ENCODE results near the gene LSG1. TPM values are rescaled to one million over a fixed set of nuclear protein-coding genes. Genes with fewer than 3 reads are reported as not detected.

The LSG1 gene
- total RNA-seq, 4 donors from 2014 or later, result 7.9 to 58.1 (median 45.0) TPM

DNA sequence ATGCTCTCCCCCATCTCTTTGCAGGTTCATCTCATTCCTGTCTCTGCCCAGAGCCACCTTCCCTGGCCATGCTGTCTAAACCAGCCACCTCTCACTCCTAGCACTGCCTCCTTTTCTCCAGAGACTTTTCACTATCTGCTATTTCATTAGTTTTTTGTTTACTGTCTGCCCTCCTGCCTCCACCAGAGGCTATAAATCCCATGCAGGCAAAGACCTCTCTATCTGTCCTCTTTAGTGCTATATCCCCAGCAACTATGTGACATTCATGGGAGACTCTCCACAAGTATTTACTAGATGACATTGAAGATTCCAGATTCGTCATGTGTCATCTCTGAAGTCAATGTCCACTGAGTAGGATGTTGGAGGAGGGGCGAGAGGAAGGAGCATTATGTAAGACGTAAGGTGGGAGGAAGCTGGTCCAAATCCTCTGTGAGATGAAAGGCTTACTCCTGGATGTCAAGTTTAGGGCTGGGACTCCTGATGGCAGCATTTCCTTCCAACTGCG, 10.2 kb upstream of the LSG1 start:
- Histone ChIP-seq H3K4me1 (peaks cover 0 to 5% of the 10 kb centered on the region in 2 donors), H3K9me3 (no peaks in the 10 kb centered on the region), H3K27ac (no peak overlapping the region), H3K36me3 (no peaks in the 10 kb centered on the region), H3K4me3 (no peak overlapping the region), H3K27me3 (no peaks in the 10 kb centered on the region)
- intact Hi-C loops (cut with DNase I; ENCODE audit: low total_unique reads), result loop anchor here (5.0 kb wide), 2 partner anchors 425 to 580 kb away; no protein-coding TSS in a partner anchor
- DNase-seq, result no peak
- TF ChIP-seq POLR2A (IDR thresholded peaks at IDR 0.05), result no peak
- TF ChIP-seq, protein P1, sequence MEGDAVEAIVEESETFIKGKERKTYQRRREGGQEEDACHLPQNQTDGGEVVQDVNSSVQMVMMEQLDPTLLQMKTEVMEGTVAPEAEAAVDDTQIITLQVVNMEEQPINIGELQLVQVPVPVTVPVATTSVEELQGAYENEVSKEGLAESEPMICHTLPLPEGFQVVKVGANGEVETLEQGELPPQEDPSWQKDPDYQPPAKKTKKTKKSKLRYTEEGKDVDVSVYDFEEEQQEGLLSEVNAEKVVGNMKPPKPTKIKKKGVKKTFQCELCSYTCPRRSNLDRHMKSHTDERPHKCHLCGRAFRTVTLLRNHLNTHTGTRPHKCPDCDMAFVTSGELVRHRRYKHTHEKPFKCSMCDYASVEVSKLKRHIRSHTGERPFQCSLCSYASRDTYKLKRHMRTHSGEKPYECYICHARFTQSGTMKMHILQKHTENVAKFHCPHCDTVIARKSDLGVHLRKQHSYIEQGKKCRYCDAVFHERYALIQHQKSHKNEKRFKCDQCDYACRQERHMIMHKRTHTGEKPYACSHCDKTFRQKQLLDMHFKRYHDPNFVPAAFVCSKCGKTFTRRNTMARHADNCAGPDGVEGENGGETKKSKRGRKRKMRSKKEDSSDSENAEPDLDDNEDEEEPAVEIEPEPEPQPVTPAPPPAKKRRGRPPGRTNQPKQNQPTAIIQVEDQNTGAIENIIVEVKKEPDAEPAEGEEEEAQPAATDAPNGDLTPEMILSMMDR (IDR thresholded peaks at IDR 0.05), result no peak

DNA sequence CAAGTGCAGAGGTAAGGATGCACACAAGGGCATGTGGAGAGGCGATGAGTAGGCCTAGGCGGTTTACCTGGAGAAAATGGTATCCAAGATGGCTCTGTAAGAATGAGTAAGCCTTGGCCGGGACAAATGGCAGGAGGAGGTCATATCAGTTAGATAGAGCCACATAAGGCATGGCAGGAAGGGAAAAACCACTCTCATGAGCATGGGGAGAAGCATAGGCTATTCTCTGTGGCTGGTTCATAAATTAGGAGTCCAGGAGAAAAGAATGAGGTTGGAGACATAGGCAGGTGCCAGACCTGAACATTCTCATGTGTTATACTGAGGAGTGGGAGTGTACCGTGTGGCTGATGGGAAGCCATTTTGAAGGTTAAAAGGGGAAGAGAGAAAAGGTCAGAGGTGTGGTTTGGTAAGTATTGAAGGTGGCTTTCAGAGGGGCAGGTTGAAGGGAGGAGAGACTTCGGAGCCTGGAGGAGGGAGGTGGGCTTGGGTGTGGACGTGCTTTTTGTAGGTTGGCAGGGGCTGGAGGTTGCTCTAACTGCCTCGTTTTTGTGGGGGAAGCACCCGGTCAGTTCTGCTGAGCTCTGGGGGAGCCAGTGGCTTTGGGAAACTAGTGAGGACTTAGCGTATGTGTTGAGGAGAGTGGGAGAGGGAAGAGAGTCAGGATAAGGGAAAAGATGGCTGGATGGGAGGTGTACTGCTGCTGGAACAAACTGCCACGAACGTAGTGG, 9.1 kb upstream of the LSG1 start:
- Histone ChIP-seq H3K4me3 (no peak overlapping the region), H3K36me3 (no peaks in the 10 kb centered on the region), H3K4me1 (peaks cover 0 to 5% of the 10 kb centered on the region in 2 donors), H3K27ac (no peak overlapping the region), H3K9me3 (no peaks in the 10 kb centered on the region), H3K27me3 (no peaks in the 10 kb centered on the region)
- intact Hi-C loops (cut with DNase I; ENCODE audit: low total_unique reads), result loop anchor here (5.0 kb wide), 2 partner anchors 426 to 581 kb away; no protein-coding TSS in a partner anchor
- TF ChIP-seq POLR2A (IDR thresholded peaks at IDR 0.05), result no peak
- no peak for DNase-seq

DNA sequence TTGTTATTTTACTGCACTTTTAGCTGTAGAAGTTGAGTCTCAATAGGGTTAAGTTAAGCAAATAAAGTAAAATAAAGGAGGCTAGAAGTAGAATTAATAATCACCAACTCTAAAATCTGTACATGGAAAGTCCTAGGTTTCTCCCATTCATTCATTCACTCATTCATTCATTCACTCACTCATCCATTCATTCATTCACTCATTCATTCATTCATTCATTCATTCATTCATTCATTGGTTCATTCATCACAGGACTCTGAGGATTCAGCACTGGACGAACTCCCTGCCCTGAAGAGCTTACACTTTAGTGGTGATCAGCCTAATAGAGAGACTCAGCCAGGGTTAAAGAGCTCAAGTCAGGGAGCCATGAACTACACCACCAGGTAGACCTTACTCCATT, 4.5 kb upstream of the LSG1 start:
- TF ChIP-seq POLR2A (IDR thresholded peaks at IDR 0.05), result no peak
- TF ChIP-seq, protein P1 (IDR thresholded peaks at IDR 0.05), result no peak
- H3K36me3 ChIP-seq, result no peaks in the 10 kb centered on the region
- no peak overlapping the region for H3K4me3 ChIP-seq
- intact Hi-C loops (cut with DNase I; ENCODE audit: low total_unique reads), result no loop called here
- H3K4me1 ChIP-seq, result no peaks in the 10 kb centered on the region
- H3K27ac ChIP-seq, result no peak overlapping the region
- DNase-seq, result no peak
- no peaks in the 10 kb centered on the region for H3K9me3 ChIP-seq
- H3K27me3 ChIP-seq, result no peaks in the 10 kb centered on the region

DNA sequence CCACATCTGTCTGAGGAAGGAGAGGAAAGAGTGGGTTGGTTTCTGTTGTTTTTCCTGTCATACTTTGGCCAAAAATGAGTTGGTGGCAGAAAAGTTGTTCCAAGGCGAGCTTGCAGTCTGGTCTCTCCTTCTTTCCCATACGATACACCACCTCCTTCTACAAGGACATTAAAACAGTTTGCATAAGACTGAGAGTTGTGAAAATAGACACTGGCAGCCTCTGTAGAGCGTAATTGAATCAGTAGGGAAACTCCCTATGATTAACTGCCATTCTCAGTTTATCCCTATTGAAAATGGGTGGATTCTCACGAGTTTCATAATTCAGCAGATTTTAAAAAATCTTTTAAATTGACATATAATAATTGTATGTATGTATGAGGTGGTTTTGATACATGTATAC, 3.7 kb upstream of the LSG1 start:
- Histone ChIP-seq H3K4me3 (no peak overlapping the region), H3K27ac (no peak overlapping the region), H3K27me3 (no peaks in the 10 kb centered on the region), H3K4me1 (peaks cover 6 to 7% of the 10 kb centered on the region in 2 donors), H3K9me3 (no peaks in the 10 kb centered on the region), H3K36me3 (no peaks in the 10 kb centered on the region)
- no peak for TF ChIP-seq POLR2A (IDR thresholded peaks at IDR 0.05)
- TF ChIP-seq, protein P1 (IDR thresholded peaks at IDR 0.05), result no peak
- no peak for DNase-seq
- intact Hi-C loops (cut with DNase I; ENCODE audit: low total_unique reads), result no loop called here

DNA sequence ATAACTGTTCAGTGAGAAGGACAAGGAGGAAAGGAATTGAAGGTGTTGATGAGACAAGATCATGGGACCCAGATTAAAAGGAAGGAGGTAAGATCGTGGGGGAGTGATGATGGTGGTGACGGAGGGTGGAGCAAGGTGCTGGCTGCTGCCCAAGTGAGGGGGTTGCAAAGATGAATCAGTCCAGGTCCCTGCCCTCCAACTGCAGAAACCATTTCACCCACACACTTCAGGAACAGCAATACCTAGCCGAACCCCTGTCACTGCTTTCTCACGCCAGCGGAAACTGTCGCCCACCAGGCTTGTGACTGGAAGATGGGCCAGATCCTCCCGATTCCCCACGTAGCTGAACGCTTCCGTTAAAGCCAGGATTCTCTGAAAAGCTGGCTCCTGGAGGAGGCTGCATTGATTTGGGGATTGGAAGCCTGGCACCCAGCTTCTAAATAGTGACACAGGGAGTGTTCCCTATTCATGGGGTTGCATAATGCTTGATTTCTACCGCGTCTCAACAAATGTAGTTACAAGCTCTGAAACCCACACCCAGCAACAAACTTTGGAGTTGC, 3.2 kb upstream of the LSG1 start:
- no peak for TF ChIP-seq POLR2A (IDR thresholded peaks at IDR 0.05)
- TF ChIP-seq, protein P1 (IDR thresholded peaks at IDR 0.05), result no peak
- DNase-seq, result no peak
- intact Hi-C loops (cut with DNase I; ENCODE audit: low total_unique reads), result no loop called here

More for the DNA sequence above, 3.2 kb upstream of the LSG1 start:
- Histone ChIP-seq H3K4me1 (peaks cover 6 to 7% of the 10 kb centered on the region in 2 donors), H3K9me3 (no peaks in the 10 kb centered on the region), H3K36me3 (no peaks in the 10 kb centered on the region), H3K27ac (no peak overlapping the region), H3K4me3 (no peak overlapping the region), H3K27me3 (no peaks in the 10 kb centered on the region)
